B cell (primary cell): ENCODE data around the gene GPR173. TPM values are rescaled to one million over a fixed set of nuclear protein-coding genes. Genes with fewer than 3 reads are reported as not detected.

Experiments
- ATAC-seq: fragments of 200-7000 bp; cut with Tn5 transposase; one replicate; pipeline ENCODE4 v1.10.0; 2021; ENCODE audit warnings: low read depth, mild to moderate bottlenecking, moderate number of reproducible peaks, moderate library complexity
- CTCF ChIA-PET: fragments of 350-600 bp; sonication (Branson Sonifier 250); formaldehyde crosslinking; loops from one replicate; lab custom pipeline; 2021; ENCODE audit warnings: antibody characterized with exemption, inconsistent platforms; lab: Charles Lee
- POLR2A ChIA-PET: fragments of 350-600 bp; sonication (Branson Sonifier 250); formaldehyde crosslinking; loops from one replicate; lab custom pipeline; 2021; ENCODE audit warnings: antibody characterized with exemption; lab: Charles Lee
- DNase-seq: peaks from one replicate; pipeline ENCODE4 v3.0.0; 2013
- H2AFZ ChIP-seq: 2 replicates; pipeline ENCODE4 v1.6.1; 2012; ENCODE audit warnings: mild to moderate bottlenecking, low read depth, low read length; ENCODE audit not compliant: insufficient read depth, poor library complexity, severe bottlenecking
- H3K27ac ChIP-seq, 2 donors: 1 replicate in 1 of 2; 2 replicates in 1 of 2; pipeline ENCODE4 v1.5.1; 2012 to 2013; ENCODE audit warnings: low read length in 2 of 2, mild to moderate bottlenecking in 2 of 2, moderate library complexity in 1 of 2
- H3K27me3 ChIP-seq, 4 experiments: fragments of 200-600 bp in 1 of 4; sonication (generic) in 1 of 4; replicated peaks in 1 of 4; 1 replicate in 2 of 4; 2 replicates in 2 of 4; pipeline versions ENCODE4 v1.6.1 to v1.7.0; 2013 to 2016; ENCODE audit warnings: low read length in 3 of 4, mild to moderate bottlenecking in 2 of 4, mixed read lengths in 1 of 4, moderate library complexity in 1 of 4; ENCODE audit not compliant: insufficient read depth in 4 of 4, control insufficient read depth in 3 of 4; ENCODE audit errors: control extremely low read depth in 1 of 4
- H3K36me3 ChIP-seq, 2 experiments: replicated peaks in 1 of 2; 1 replicate in 1 of 2; 2 replicates in 1 of 2; pipeline versions ENCODE4 v1.6.1 to v1.7.1; 2013; ENCODE audit warnings: low read length in 1 of 2; ENCODE audit not compliant: insufficient read depth in 2 of 2, control insufficient read depth in 1 of 2; ENCODE audit errors: control extremely low read depth in 1 of 2, extremely low read depth in 1 of 2
- H3K4me1 ChIP-seq, 2 donors: fragments of 200-600 bp in 1 of 2; sonication (generic) in 1 of 2; 1 replicate in 1 of 2; 2 replicates in 1 of 2; pipeline versions ENCODE4 v1.5.1 to v1.6.1; 2013 to 2017; ENCODE audit warnings: low read length in 2 of 2; ENCODE audit not compliant: control insufficient read depth in 2 of 2, insufficient read depth in 2 of 2
- H3K4me2 ChIP-seq: replicated peaks from 2 replicates; pipeline ENCODE3; 2012; ENCODE audit warnings: mild to moderate bottlenecking, low read depth, low read length; ENCODE audit not compliant: poor library complexity, severe bottlenecking
- H3K4me3 ChIP-seq, 5 experiments: fragments of 200-600 bp in 1 of 5; sonication (generic) in 1 of 5; 1 replicate in 3 of 5; 2 replicates in 2 of 5; pipeline versions ENCODE4 v1.5.1 to v1.7.0; 2011 to 2016; ENCODE audit warnings: low read length in 4 of 5, mild to moderate bottlenecking in 4 of 5, low read depth in 2 of 5, control low read depth in 1 of 5, moderate library complexity in 1 of 5; ENCODE audit not compliant: insufficient read depth in 1 of 5; ENCODE audit errors: control extremely low read depth in 1 of 5, extremely low read depth in 1 of 5
- H3K79me2 ChIP-seq: fragments of 200-600 bp; sonication (generic); one replicate; pipeline ENCODE4 v1.6.0; 2016; ENCODE audit warnings: low read length; ENCODE audit not compliant: control insufficient read depth, insufficient read depth
- H3K9ac ChIP-seq: fragments of 200-600 bp; sonication (generic); 2 replicates; pipeline ENCODE4 v1.6.1; 2017; ENCODE audit warnings: mild to moderate bottlenecking, low read length, moderate library complexity
- H3K9me3 ChIP-seq, 3 donors: one replicate each; pipeline versions ENCODE4 v1.6.1 to v1.7.1; 2013; ENCODE audit warnings: low read length in 2 of 3; ENCODE audit not compliant: control insufficient read depth in 2 of 3, insufficient read depth in 1 of 3; ENCODE audit errors: control extremely low read depth in 1 of 3
- H4K20me1 ChIP-seq: 2 replicates; pipeline ENCODE4 v1.6.0; 2012; ENCODE audit warnings: mild to moderate bottlenecking, low read length; ENCODE audit not compliant: insufficient read depth, control insufficient read depth, poor library complexity, severe bottlenecking
- H3K27ac Mint-ChIP-seq: one replicate; pipeline ENCODE4 v1.8.0; 2021; ENCODE audit warnings: mixed read lengths
- H3K27me3 Mint-ChIP-seq: one replicate; pipeline ENCODE4 v1.8.0; 2021; ENCODE audit warnings: mixed read lengths
- H3K4me1 Mint-ChIP-seq: one replicate; pipeline ENCODE4 v1.8.0; 2021; ENCODE audit warnings: mixed read lengths
- H3K4me3 Mint-ChIP-seq: one replicate; pipeline ENCODE4 v1.8.0; 2021; ENCODE audit warnings: mixed read lengths
- H3K9me3 Mint-ChIP-seq: one replicate; pipeline ENCODE4 v1.8.0; 2022; ENCODE audit warnings: mixed read lengths; ENCODE audit not compliant: insufficient read depth
- EZH2 ChIP-seq: IDR thresholded peaks from 2 replicates; pipeline ENCODE4 v1.6.1; 2012; ENCODE audit warnings: borderline replicate concordance, low read depth, mild to moderate bottlenecking, moderate library complexity, low read length; ENCODE audit not compliant: insufficient read depth, poor library complexity, severe bottlenecking
- WGBS: methylation state at CpG from one replicate; pipeline ENCODE4 v1.1.5; 2013; ENCODE audit warnings: missing lambda C conversion rate; ENCODE audit not compliant: insufficient coverage; 5-methylcytosine and 5-hydroxymethylcytosine counted together
- intact Hi-C: fragments of 100-400 bp; cut with micrococcal nuclease; formaldehyde crosslinking; loops from one replicate; pipeline ENCODE4 v1.10.0; 2022
- polyA plus RNA-seq: library from polyadenylated mRNA; depleted of rRNA; stranded (reverse); fragments of >200 nt; gene quantifications from 2 replicates; pipeline ENCODE4 v1.2.3, GENCODE V29; 2012
- total RNA-seq, 2 donors: library from RNA; stranded (reverse); fragments of 120-200 nt in 1 of 2; gene quantifications; 1 replicate in 1 of 2; 2 replicates in 1 of 2; pipeline versions ENCODE4 v1.2.3 to v1.2.4, GENCODE V29; 2013 to 2022
- TF ChIP-seq, protein P1 (sequence below): fragments of 200-600 bp; IDR thresholded peaks from one replicate; pipeline ENCODE4 v1.8.0; 2022; ENCODE audit warnings: antibody characterized with exemption, mild to moderate bottlenecking

Gene GPR173
- total and polyA plus RNA-seq, 2 donors (not counting 1 experiment from before 2014, with no cell fraction given): 0.12 TPM; not detected in 1

DNA sequence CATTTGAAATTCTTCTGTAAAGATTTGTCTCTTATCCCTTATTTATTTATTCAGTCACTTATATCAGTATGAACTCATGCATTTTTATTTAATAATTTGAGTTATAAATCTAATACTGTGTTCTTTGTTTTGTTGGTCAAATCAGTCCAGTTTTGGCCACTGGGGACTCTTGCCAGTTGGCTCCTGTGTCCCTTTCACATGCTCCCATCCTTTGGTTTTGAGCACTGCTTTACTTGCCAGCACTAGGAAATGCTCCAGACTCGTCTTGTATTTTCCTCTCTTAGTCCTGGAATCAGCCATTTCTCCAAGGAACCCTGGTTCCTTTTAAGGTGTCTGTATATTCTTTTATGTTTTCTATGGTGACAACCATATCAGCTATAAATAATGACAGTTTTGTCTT is 73.4 kb downstream of the GPR173 start:
- no peaks in the 10 kb centered on the region for H3K27me3 Mint-ChIP-seq
- intact Hi-C loops: no loop called here
- Histone ChIP-seq H3K4me3 (no peak overlapping the region), H4K20me1 (no peaks in the 10 kb centered on the region), H3K27me3 (no peaks in the 10 kb centered on the region), H3K36me3 (no peaks in the 10 kb centered on the region), H3K27ac (no peak overlapping the region), H3K4me1 (no peaks in the 10 kb centered on the region), H2AFZ (no peak overlapping the region), H3K9ac (no peak overlapping the region), H3K9me3 (peaks cover 0 to 1% (median 0%) of the 10 kb centered on the region in 3 donors), H3K4me2 (no peak overlapping the region), H3K79me2 (peaks cover 6% of the 10 kb centered on the region)
- POLR2A ChIA-PET: no interaction called here
- H3K4me3 Mint-ChIP-seq: no peak overlapping the region
- CTCF ChIA-PET: no interaction called here
- H3K9me3 Mint-ChIP-seq: no peaks in the 10 kb centered on the region
- TF ChIP-seq, protein P1, sequence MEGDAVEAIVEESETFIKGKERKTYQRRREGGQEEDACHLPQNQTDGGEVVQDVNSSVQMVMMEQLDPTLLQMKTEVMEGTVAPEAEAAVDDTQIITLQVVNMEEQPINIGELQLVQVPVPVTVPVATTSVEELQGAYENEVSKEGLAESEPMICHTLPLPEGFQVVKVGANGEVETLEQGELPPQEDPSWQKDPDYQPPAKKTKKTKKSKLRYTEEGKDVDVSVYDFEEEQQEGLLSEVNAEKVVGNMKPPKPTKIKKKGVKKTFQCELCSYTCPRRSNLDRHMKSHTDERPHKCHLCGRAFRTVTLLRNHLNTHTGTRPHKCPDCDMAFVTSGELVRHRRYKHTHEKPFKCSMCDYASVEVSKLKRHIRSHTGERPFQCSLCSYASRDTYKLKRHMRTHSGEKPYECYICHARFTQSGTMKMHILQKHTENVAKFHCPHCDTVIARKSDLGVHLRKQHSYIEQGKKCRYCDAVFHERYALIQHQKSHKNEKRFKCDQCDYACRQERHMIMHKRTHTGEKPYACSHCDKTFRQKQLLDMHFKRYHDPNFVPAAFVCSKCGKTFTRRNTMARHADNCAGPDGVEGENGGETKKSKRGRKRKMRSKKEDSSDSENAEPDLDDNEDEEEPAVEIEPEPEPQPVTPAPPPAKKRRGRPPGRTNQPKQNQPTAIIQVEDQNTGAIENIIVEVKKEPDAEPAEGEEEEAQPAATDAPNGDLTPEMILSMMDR: no peak
- TF ChIP-seq EZH2: no peak
- no peak for ATAC-seq
- H3K27ac Mint-ChIP-seq: no peak overlapping the region
- no peak for DNase-seq
- no CpG with 5 or more reads among the region's 1 CpG for WGBS
- no peaks in the 10 kb centered on the region for H3K4me1 Mint-ChIP-seq

DNA sequence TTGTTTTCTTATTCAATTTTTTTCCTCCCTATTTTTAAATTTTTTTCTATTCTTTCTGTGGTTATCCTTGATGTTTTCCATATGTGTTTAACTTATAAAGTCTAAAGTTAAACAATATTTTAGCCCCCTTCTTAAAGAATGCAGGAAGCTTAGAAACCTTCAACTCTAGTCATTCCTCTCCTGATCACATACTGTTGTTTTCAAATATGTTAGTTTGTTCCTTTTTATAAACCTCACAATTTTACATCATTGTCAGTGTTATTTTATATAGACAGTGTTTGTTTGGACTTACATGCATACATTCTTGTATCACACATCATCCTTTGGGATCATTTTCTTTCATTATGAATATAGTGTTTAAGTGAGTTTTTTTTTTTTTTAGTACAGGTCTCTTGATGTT is 76.9 kb downstream of the GPR173 start:
- DNase-seq (no peak), ATAC-seq (no peak)
- H3K9ac ChIP-seq: no peak overlapping the region
- no peaks in the 10 kb centered on the region for H3K4me1 ChIP-seq
- POLR2A ChIA-PET: no interaction called here
- H3K4me1 Mint-ChIP-seq: no peaks in the 10 kb centered on the region
- no peak overlapping the region for H3K27ac ChIP-seq
- peaks cover 12% of the 10 kb centered on the region for H3K79me2 ChIP-seq
- H4K20me1 ChIP-seq: no peaks in the 10 kb centered on the region
- H3K9me3 ChIP-seq: peaks cover 0 to 1% (median 0%) of the 10 kb centered on the region in 3 donors
- H3K27me3 ChIP-seq: no peaks in the 10 kb centered on the region
- H3K27me3 Mint-ChIP-seq: no peaks in the 10 kb centered on the region
- H3K27ac Mint-ChIP-seq: no peak overlapping the region
- no peaks in the 10 kb centered on the region for H3K36me3 ChIP-seq
- no peak overlapping the region for H3K4me3 ChIP-seq
- no peak for TF ChIP-seq EZH2
- TF ChIP-seq, protein P1: no peak
- intact Hi-C loops: no loop called here
- H3K4me3 Mint-ChIP-seq: no peak overlapping the region
- H2AFZ ChIP-seq: no peak overlapping the region
- H3K9me3 Mint-ChIP-seq: no peaks in the 10 kb centered on the region
- CTCF ChIA-PET: no interaction called here
- no peak overlapping the region for H3K4me2 ChIP-seq
